Esophagus squamous epithelium (tissue), 4 donors: ENCODE data around the gene TAS1R2.

Experiments
- CTCF ChIP-seq, 6 experiments: fragments of 450-650 bp in 4 of 6; fragments of 200-600 bp in 2 of 6; sonication (generic) in 2 of 6; IDR thresholded peaks; one replicate each; pipeline ENCODE4 v1.5.1; 2016 to 2019; ENCODE audit warnings: antibody characterized with exemption in 6 of 6, mild to moderate bottlenecking in 4 of 6, moderate library complexity in 4 of 6
- POLR2A ChIP-seq, 4 donors: fragments of 450-650 bp; IDR thresholded peaks; one replicate each; pipeline ENCODE4 v1.6.1; 2017; ENCODE audit warnings: antibody characterized with exemption in 4 of 4, mild to moderate bottlenecking in 4 of 4, moderate library complexity in 3 of 4

GRCh38 chr1:18793164-18793563 is 66.3 kb downstream of the TAS1R2 start:
- TF ChIP-seq CTCF (IDR thresholded peaks at IDR 0.05) (no peak), POLR2A (IDR thresholded peaks at IDR 0.05) (no peak)
